Measurements from ENCODE around the gene SLC1A7.

DNA sequence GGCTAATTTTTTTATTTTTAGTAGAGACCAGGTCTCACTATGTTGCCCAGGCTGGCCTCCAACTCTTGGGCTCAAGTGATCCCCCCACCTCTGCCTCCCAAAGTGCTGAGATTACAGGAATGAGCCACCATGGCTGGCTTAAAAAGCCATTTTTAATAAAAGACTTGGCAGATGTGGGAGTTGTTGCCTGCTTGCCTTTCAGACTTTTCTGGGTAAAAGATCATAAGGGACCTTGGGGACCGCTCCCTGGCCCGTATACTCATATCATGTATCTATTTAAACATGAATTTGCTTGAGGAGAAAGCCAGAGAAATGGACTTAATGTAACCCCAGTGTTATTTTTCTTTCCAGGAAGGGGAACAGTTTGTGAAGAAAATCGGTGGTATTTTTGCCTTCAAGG, 103.9 kb downstream of the SLC1A7 start:
- TF ChIP-seq, protein P1, sequence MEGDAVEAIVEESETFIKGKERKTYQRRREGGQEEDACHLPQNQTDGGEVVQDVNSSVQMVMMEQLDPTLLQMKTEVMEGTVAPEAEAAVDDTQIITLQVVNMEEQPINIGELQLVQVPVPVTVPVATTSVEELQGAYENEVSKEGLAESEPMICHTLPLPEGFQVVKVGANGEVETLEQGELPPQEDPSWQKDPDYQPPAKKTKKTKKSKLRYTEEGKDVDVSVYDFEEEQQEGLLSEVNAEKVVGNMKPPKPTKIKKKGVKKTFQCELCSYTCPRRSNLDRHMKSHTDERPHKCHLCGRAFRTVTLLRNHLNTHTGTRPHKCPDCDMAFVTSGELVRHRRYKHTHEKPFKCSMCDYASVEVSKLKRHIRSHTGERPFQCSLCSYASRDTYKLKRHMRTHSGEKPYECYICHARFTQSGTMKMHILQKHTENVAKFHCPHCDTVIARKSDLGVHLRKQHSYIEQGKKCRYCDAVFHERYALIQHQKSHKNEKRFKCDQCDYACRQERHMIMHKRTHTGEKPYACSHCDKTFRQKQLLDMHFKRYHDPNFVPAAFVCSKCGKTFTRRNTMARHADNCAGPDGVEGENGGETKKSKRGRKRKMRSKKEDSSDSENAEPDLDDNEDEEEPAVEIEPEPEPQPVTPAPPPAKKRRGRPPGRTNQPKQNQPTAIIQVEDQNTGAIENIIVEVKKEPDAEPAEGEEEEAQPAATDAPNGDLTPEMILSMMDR (IDR thresholded peaks at IDR 0.05): no peak
- TF ChIP-seq EZH2 (IDR thresholded peaks at IDR 0.05): no peak

All from neural progenitor cell (in vitro differentiated cells).